CD4-positive, alpha-beta T cell (primary cell): ENCODE measurements around the gene SNX15. TPM values are rescaled to one million over a fixed set of nuclear protein-coding genes. Genes with fewer than 3 reads are reported as not detected.

ENCODE experiments used
- ATAC-seq: fragments of 200-7000 bp; cut with Tn5 transposase; one replicate; pipeline ENCODE4 v1.10.0; 2022; ENCODE audit warnings: mild to moderate bottlenecking; ENCODE audit not compliant: poor library complexity
- CTCF ChIA-PET: fragments of 350-600 bp; sonication (Branson Sonifier 250); formaldehyde crosslinking; loops from one replicate; lab custom pipeline; 2021; ENCODE audit warnings: antibody characterized with exemption, inconsistent platforms; lab: Charles Lee
- POLR2A ChIA-PET: fragments of 350-600 bp; sonication (Branson Sonifier 250); formaldehyde crosslinking; loops from one replicate; lab custom pipeline; 2021; ENCODE audit warnings: antibody characterized with exemption, inconsistent platforms; lab: Charles Lee
- DNase-seq, 14 experiments: peaks; one replicate each; pipeline ENCODE4 v3.0.0-alpha.2; 2013 to 2020; ENCODE audit warnings: mixed read lengths in 2 of 14
- H3K27ac ChIP-seq, 2 donors: one replicate each; pipeline versions ENCODE4 v1.5.1 to v1.7.0; 2013; ENCODE audit warnings: low read length in 2 of 2, low read depth in 1 of 2, mild to moderate bottlenecking in 1 of 2
- H3K27me3 ChIP-seq, 2 experiments: 1 replicate in 1 of 2; 2 replicates in 1 of 2; pipeline versions ENCODE4 v1.6.1 to v1.7.0; 2013; ENCODE audit warnings: low read length in 2 of 2, control low read depth in 1 of 2, mild to moderate bottlenecking in 1 of 2, moderate library complexity in 1 of 2; ENCODE audit not compliant: insufficient read depth in 2 of 2, control insufficient read depth in 1 of 2
- H3K36me3 ChIP-seq: one replicate; pipeline ENCODE4 v1.6.1; 2013; ENCODE audit warnings: low read length, control low read depth; ENCODE audit not compliant: insufficient read depth
- H3K4me1 ChIP-seq: one replicate; pipeline ENCODE4 v1.6.1; 2013; ENCODE audit warnings: low read length, control low read depth; ENCODE audit not compliant: insufficient read depth
- H3K4me3 ChIP-seq: one replicate; pipeline ENCODE4 v1.5.1; 2013; ENCODE audit warnings: mild to moderate bottlenecking, low read length, moderate library complexity
- H3K9me3 ChIP-seq, 2 experiments: 1 replicate in 1 of 2; 2 replicates in 1 of 2; pipeline versions ENCODE4 v1.6.1 to v1.7.0; 2013; ENCODE audit warnings: low read length in 2 of 2, mild to moderate bottlenecking in 2 of 2, control low read depth in 1 of 2, moderate library complexity in 1 of 2; ENCODE audit not compliant: control insufficient read depth in 1 of 2, insufficient read depth in 1 of 2
- H3K27ac Mint-ChIP-seq: one replicate; pipeline ENCODE4 v1.8.0; 2020; ENCODE audit warnings: mixed read lengths
- H3K27me3 Mint-ChIP-seq: one replicate; pipeline ENCODE4 v1.8.0; 2021; ENCODE audit warnings: mixed read lengths
- H3K36me3 Mint-ChIP-seq: one replicate; pipeline ENCODE4 v1.8.0; 2021; ENCODE audit warnings: low read depth, mixed read lengths
- H3K4me1 Mint-ChIP-seq: one replicate; pipeline ENCODE4 v1.8.0; 2021; ENCODE audit warnings: low read depth, mixed read lengths
- H3K4me3 Mint-ChIP-seq: one replicate; pipeline ENCODE4 v1.8.0; 2020; ENCODE audit warnings: mild to moderate bottlenecking, mixed read lengths
- H3K9me3 Mint-ChIP-seq: one replicate; pipeline ENCODE4 v1.8.0; 2020; ENCODE audit warnings: mixed read lengths
- CTCF ChIP-seq: fragments of 200-600 bp; IDR thresholded peaks from one replicate; pipeline ENCODE4 v1.8.0; 2022; ENCODE audit warnings: antibody characterized with exemption, mild to moderate bottlenecking
- intact Hi-C, 2 experiments: fragments of 100-400 bp; cut with DNase I in 1 of 2; cut with micrococcal nuclease in 1 of 2; formaldehyde crosslinking; loops; one replicate each; pipeline versions ENCODE4 v1.15.1 to v1.9.0; 2023 to 2025; cut with DNase I, micrococcal nuclease
- total RNA-seq, 174 experiments: library from RNA in 2 of 174; stranded (reverse) in 2 of 174; gene quantifications; one replicate each; pipeline ENCODE4 v1.2.3 and lab custom pipeline; 2021 to 2026

SNX15 gene
- total RNA-seq, 2 experiments from 2014 or later, result 13.9 to 14.7 TPM

GRCh38 chr11:65060913-65061408 is 33.7 kb downstream of the SNX15 start:
- peak in 2 of 14 experiments; percentile 10 to 29 for DNase-seq
- Mint-ChIP-seq H3K4me3 (no peak overlapping the region), H3K4me1 (no peaks in the 10 kb centered on the region), H3K27ac (no peak overlapping the region), H3K36me3 (no peaks in the 10 kb centered on the region), H3K27me3 (no peaks in the 10 kb centered on the region), H3K9me3 (no peaks in the 10 kb centered on the region)
- CTCF ChIA-PET, result no interaction called here
- H3K4me3 ChIP-seq, result no peak overlapping the region
- intact Hi-C loops, result no loop called here
- TF ChIP-seq CTCF, result no peak
- no peak overlapping the region for H3K27ac ChIP-seq
- H3K27me3 ChIP-seq, result no peaks in the 10 kb centered on the region
- peaks cover 6% of the 10 kb centered on the region for H3K4me1 ChIP-seq
- POLR2A ChIA-PET, result no interaction called here
- no peak for ATAC-seq
- H3K9me3 ChIP-seq, result no peaks in the 10 kb centered on the region
- H3K36me3 ChIP-seq, result no peaks in the 10 kb centered on the region

- intact Hi-C loops, result no loop called here
These were observed 36.3 kb downstream of the SNX15 start for GRCh38 chr11:65063532-65063931.

GRCh38 chr11:65064847-65065240 is 37.6 kb downstream of the SNX15 start:
- peaks cover 5% of the 10 kb centered on the region for H3K4me1 ChIP-seq
- Mint-ChIP-seq H3K9me3 (no peaks in the 10 kb centered on the region), H3K4me1 (no peaks in the 10 kb centered on the region), H3K27me3 (no peaks in the 10 kb centered on the region), H3K27ac (no peak overlapping the region), H3K36me3 (no peaks in the 10 kb centered on the region), H3K4me3 (no peak overlapping the region)
- TF ChIP-seq CTCF, result no peak
- no peaks in the 10 kb centered on the region for H3K9me3 ChIP-seq
- no peak overlapping the region for H3K27ac ChIP-seq
- DNase-seq (no peak), ATAC-seq (no peak)
- H3K27me3 ChIP-seq, result no peaks in the 10 kb centered on the region
- ChIA-PET POLR2A (no interaction called here), CTCF (no interaction called here)
- H3K36me3 ChIP-seq, result no peaks in the 10 kb centered on the region
- no peak overlapping the region for H3K4me3 ChIP-seq
- intact Hi-C loops, result no loop called here

More at GRCh38 chr11:65063532-65063931, 36.3 kb downstream of the SNX15 start:
- H3K4me3 ChIP-seq, result no peak overlapping the region
- ATAC-seq (no peak), DNase-seq (no peak)
- ChIA-PET CTCF (interaction anchor here (0.7 kb wide), 1 partner anchor 11 kb away, joined by 3 read pairs; no protein-coding TSS in a partner anchor), POLR2A (no interaction called here)
- no peaks in the 10 kb centered on the region for H3K27me3 ChIP-seq
- Mint-ChIP-seq H3K9me3 (no peaks in the 10 kb centered on the region), H3K4me3 (no peak overlapping the region), H3K27ac (no peak overlapping the region), H3K36me3 (no peaks in the 10 kb centered on the region), H3K27me3 (no peaks in the 10 kb centered on the region), H3K4me1 (no peaks in the 10 kb centered on the region)
- TF ChIP-seq CTCF, result no peak
- no peaks in the 10 kb centered on the region for H3K9me3 ChIP-seq
- H3K36me3 ChIP-seq, result no peaks in the 10 kb centered on the region
- H3K4me1 ChIP-seq, result peaks cover 6% of the 10 kb centered on the region
- H3K27ac ChIP-seq, result no peak overlapping the region
